K562 (cell line): ENCODE measurements around the gene INTS4. TPM values are rescaled to one million over a fixed set of nuclear protein-coding genes. Genes with fewer than 3 reads are reported as not detected.

ENCODE experiments used
- BCL6 ChIP-seq: fragments of 250-450 bp; sonication (Bioruptor Pico); IDR thresholded peaks from 2 replicates; pipeline ENCODE4 v1.4.0; 2020
- CHD4 ChIP-seq: fragments of 200-600 bp; sonication (generic); IDR thresholded peaks from 3 replicates; pipeline ENCODE4 v1.6.1; 2012; ENCODE audit warnings: low read depth, mild to moderate bottlenecking, mixed read lengths, low read length, inconsistent platforms; ENCODE audit not compliant: insufficient read depth, insufficient replicate concordance, poor library complexity, severe bottlenecking
- E2F1 ChIP-seq: sonication (generic); formaldehyde crosslinking; IDR thresholded peaks from 2 replicates; pipeline ENCODE4 v1.8.1; 2023; ENCODE audit warnings: mild to moderate bottlenecking, missing genetic modification reagents, moderate library complexity
- EWSR1 ChIP-seq: fragments of 450-650 bp; IDR thresholded peaks from 2 replicates; pipeline ENCODE4 v1.6.1; 2018; ENCODE audit warnings: borderline replicate concordance, mild to moderate bottlenecking, low read depth, moderate library complexity; ENCODE audit not compliant: partially characterized antibody
- FOXO4 ChIP-seq: fragments of 450-650 bp; formaldehyde crosslinking; IDR thresholded peaks from 2 replicates; pipeline ENCODE4 v1.4.0; 2020; ENCODE audit warnings: mild to moderate bottlenecking, moderate library complexity
- IFI16 ChIP-seq: fragments of 250-450 bp; sonication (Bioruptor Pico); IDR thresholded peaks from 2 replicates; pipeline ENCODE4 v2.1.2; 2022; ENCODE audit warnings: mild to moderate bottlenecking, inconsistent platforms
- MIER1 ChIP-seq: fragments of 450-650 bp; IDR thresholded peaks from 2 replicates; pipeline ENCODE4 v1.6.1; 2016; ENCODE audit warnings: antibody characterized with exemption, mild to moderate bottlenecking, low read depth
- PRDM10 ChIP-seq: fragments of 450-650 bp; IDR thresholded peaks from 2 replicates; pipeline ENCODE4 v1.6.1; 2018; ENCODE audit not compliant: partially characterized antibody
- PRPF4 ChIP-seq: fragments of 200-400 bp; formaldehyde crosslinking; IDR thresholded peaks from one replicate; pipeline ENCODE4 v1.6.1; 2017; ENCODE audit warnings: low read length, low read depth, mild to moderate bottlenecking; ENCODE audit not compliant: insufficient read depth, poor library complexity, severe bottlenecking
- SMARCE1 ChIP-seq: fragments of 450-650 bp; IDR thresholded peaks from 2 replicates; pipeline ENCODE4 v1.7.1; 2016; ENCODE audit warnings: mild to moderate bottlenecking
- STAT5B ChIP-seq: fragments of 250-450 bp; sonication (Bioruptor Pico); IDR thresholded peaks from 2 replicates; pipeline ENCODE4 v1.8.0; 2021; ENCODE audit warnings: mild to moderate bottlenecking, inconsistent platforms
- TCF3 ChIP-seq: sonication (generic); formaldehyde crosslinking; IDR thresholded peaks from 2 replicates; pipeline ENCODE4 v1.4.0; 2020; ENCODE audit warnings: mild to moderate bottlenecking, missing genetic modification reagents
- XRCC3 ChIP-seq: fragments of 450-650 bp; IDR thresholded peaks from 2 replicates; pipeline ENCODE4 v1.6.1; 2017; ENCODE audit warnings: mild to moderate bottlenecking, moderate library complexity
- ZNF274 ChIP-seq: IDR thresholded peaks from 2 replicates; pipeline ENCODE4 v1.6.1; 2011; ENCODE audit warnings: low read depth, mild to moderate bottlenecking, low read length, moderate library complexity, borderline replicate concordance
- ZNF316 ChIP-seq: fragments of 450-650 bp; IDR thresholded peaks from 2 replicates; pipeline ENCODE4 v1.6.1; 2016
- ZNF586 ChIP-seq: fragments of 450-650 bp; formaldehyde crosslinking; conservative IDR thresholded peaks from 2 replicates; pipeline ENCODE4 v1.4.0; 2020; ENCODE audit warnings: mild to moderate bottlenecking, moderate library complexity
- ZSCAN29 ChIP-seq: fragments of 450-650 bp; IDR thresholded peaks from 2 replicates; pipeline ENCODE4 v1.6.1; 2017
- polyA plus RNA-seq, 8 experiments: library from polyadenylated mRNA; depleted of rRNA in 4 of 8; stranded (reverse) in 5 of 8; unstranded in 3 of 8; fragments of >200 nt; fragmentation: Nextera tagmentation in 2 of 8; fragmentation: Illumina TruSeq in 1 of 8; extraction: Ambion mirVana in 2 of 8; extraction: Trizol in 1 of 8; gene quantifications; 2 replicates each; pipeline versions ENCODE4 v1.2.1 to v1.2.3, GENCODE V29; 2011 to 2014; ENCODE audit warnings: inconsistent platforms in 1 of 8, missing spikeins in 1 of 8
- total RNA-seq, 7 experiments: library from RNA; depleted of rRNA in 6 of 7; stranded (reverse); fragments of >200 nt in 6 of 7; fragmentation: Illumina TruSeq in 2 of 7; extraction: Trizol in 2 of 7; gene quantifications; 2 replicates each; pipeline versions ENCODE4 v1.2.1 to v1.2.3, GENCODE V29; 2011 to 2021; ENCODE audit warnings: low replicate concordance in 1 of 7
- TF ChIP-seq, protein P1 (sequence below): fragments of 250-450 bp; sonication (Bioruptor Pico); IDR thresholded peaks from 2 replicates; pipeline ENCODE4 v1.4.0; 2020; ENCODE audit warnings: mild to moderate bottlenecking, moderate library complexity

INTS4 gene
- total and polyA plus RNA-seq, 9 of the 15 experiments (the other 6 are each of a cell fraction or from before 2014, with no cell fraction given): 28.4 to 53.4 (median 44.5) TPM

DNA sequence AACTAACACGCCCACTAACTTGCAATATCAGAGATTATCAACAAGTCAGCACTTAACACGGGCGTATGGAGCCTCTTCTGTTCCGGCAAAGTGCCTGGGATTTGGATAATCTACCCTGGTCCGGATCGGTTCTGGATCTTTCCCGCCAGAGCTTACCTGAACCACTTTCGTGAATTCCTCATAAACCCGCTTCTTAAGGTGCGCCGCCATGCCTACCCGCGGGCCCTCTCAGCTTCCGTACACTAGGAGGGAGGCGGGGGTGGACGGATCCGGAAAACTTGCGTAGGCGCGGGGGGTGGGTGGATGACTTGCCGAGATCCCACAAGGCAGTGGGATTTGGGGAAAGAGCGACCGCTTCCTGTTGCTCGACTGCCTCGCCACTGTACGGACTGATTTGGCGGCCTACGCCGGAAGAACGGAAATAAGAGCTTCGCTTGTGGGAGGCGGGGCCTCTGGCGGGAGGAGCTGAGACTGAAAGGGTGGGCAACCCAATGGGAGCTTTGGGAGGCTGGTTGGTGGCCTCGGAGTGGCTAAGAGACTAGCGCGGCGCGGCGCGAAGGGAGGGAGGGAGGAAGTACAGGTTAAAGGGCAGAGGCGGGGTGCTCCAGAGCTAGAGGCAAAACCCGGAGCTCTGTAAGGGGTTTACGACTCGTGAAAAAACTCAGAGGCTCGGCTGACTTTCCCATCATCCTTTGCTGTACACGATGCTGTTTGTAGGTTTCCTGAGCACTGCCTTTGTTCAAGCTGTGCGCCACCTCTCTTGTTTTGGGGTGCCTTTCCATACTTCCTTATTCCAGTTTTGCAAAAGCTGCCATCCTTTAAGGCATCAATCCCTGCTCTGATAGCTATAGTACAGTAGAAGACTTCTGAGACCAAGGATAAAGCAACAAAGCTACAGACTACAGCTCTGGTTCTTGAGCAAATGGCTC lies at the start of gene INTS4 (continued):
- peak; percentile 86 for TF ChIP-seq PRDM10
- TF ChIP-seq ZNF586 (CRISPR knock-in tag): no peak
- TF ChIP-seq TCF3 (CRISPR knock-in tag): 0 out of 2 replicates have a peak, but pooled peaks have one; percentile 20
- TF ChIP-seq BCL6: no peak
- no peak for TF ChIP-seq PRPF4
- TF ChIP-seq, protein P1, sequence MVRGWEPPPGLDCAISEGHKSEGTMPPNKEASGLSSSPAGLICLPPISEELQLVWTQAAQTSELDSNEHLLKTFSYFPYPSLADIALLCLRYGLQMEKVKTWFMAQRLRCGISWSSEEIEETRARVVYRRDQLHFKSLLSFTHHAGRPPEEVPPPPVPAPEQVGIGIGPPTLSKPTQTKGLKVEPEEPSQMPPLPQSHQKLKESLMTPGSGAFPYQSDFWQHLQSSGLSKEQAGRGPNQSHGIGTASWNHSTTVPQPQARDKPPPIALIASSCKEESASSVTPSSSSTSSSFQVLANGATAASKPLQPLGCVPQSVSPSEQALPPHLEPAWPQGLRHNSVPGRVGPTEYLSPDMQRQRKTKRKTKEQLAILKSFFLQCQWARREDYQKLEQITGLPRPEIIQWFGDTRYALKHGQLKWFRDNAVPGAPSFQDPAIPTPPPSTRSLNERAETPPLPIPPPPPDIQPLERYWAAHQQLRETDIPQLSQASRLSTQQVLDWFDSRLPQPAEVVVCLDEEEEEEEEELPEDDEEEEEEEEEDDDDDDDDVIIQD: no peak
- no peak for TF ChIP-seq EWSR1
- TF ChIP-seq ZSCAN29: peak; percentile 77
- no peak for TF ChIP-seq SMARCE1
- TF ChIP-seq FOXO4 (CRISPR knock-in tag): no peak
- no peak for TF ChIP-seq ZNF274
- no peak for TF ChIP-seq IFI16
- TF ChIP-seq MIER1: no peak
- no peak for TF ChIP-seq CHD4
- no peak for TF ChIP-seq STAT5B (CRISPR knock-in tag)
- no peak for TF ChIP-seq E2F1 (CRISPR knock-in tag)
- no peak for TF ChIP-seq XRCC3
- peak; percentile 73 for TF ChIP-seq ZNF316
